Lower leg skin (tissue), 4 donors: Measurements from ENCODE around the gene GADD45B. TPM values are rescaled to one million over a fixed set of nuclear protein-coding genes. Genes with fewer than 3 reads are reported as not detected.
"Not testable (repeated sequence)": the region's sequence is repeated elsewhere in the genome, so short reads cannot be mapped to it uniquely, and the experiment has no call there.

ENCODE experiments used
- DNase-seq, 2 donors: peaks; one replicate each; pipeline ENCODE4 v3.0.0-alpha.2; 2019; ENCODE audit warnings: low spot score in 2 of 2
- H3K4me3 ChIP-seq: fragments of 200-600 bp; sonication (generic); 2 replicates; pipeline ENCODE4 v1.5.1; 2017; ENCODE audit warnings: mild to moderate bottlenecking, low read depth; ENCODE audit not compliant: poor library complexity, severe bottlenecking
- POLR2A ChIP-seq, 2 donors: fragments of 450-650 bp; IDR thresholded peaks; one replicate each; pipeline ENCODE4 v1.6.1; 2016 to 2017; ENCODE audit warnings: antibody characterized with exemption in 2 of 2, mild to moderate bottlenecking in 1 of 2, moderate library complexity in 1 of 2
- WGBS, 2 donors: methylation state at CpG; one replicate each; pipeline ENCODE4 v1.1.5; 2018; 5-methylcytosine and 5-hydroxymethylcytosine counted together
- intact Hi-C: fragments of 100-400 bp; cut with DNase I; formaldehyde crosslinking; loops from one replicate; pipeline ENCODE4 v1.15.0; 2023; ENCODE audit warnings: low total_unique reads
- total RNA-seq, 4 donors: library from RNA; depleted of rRNA; stranded (reverse); fragments of >200 nt; gene quantifications; one replicate each; pipeline ENCODE4 v1.1.0, GENCODE V29; 2016
- TF ChIP-seq, protein P1 (sequence below), 3 donors: fragments of 450-650 bp; IDR thresholded peaks; one replicate each; pipeline ENCODE4 v1.5.1; 2016; ENCODE audit warnings: antibody characterized with exemption in 3 of 3, mild to moderate bottlenecking in 3 of 3, moderate library complexity in 2 of 3

Gene GADD45B
- total RNA-seq, 4 donors from 2014 or later: 74.0 to 205 (median 106) TPM

DNA sequence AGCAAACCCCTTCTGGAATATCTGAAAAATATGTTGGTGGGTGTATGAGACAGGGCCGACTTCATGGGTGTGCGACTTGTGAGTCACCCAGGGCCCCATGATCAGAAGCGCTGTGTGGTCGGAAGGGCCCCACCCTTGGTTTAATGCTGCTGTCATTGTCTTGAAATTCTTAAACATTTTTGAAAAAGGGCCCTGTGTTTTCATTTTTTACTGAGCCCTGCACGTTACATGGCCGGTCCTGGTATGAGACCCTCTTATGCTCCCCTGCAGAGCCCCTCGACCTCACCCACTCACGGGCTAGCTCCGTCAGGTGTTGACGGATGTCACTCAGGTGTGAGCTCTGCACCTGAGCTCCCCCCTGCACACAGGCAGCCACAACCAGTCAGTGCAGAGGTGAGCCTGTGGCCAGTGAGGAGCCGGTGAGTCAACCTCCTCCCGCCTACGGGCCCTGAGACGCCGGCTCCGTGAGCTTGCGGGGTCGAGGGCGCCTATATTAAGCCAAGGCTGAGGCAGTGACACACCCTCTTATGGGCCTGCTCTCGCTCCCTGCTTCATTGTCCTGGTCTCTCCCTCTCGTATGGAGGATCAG lies 27.7 kb downstream of the GADD45B start:
- TF ChIP-seq POLR2A (IDR thresholded peaks at IDR 0.05): no peak
- TF ChIP-seq, protein P1, sequence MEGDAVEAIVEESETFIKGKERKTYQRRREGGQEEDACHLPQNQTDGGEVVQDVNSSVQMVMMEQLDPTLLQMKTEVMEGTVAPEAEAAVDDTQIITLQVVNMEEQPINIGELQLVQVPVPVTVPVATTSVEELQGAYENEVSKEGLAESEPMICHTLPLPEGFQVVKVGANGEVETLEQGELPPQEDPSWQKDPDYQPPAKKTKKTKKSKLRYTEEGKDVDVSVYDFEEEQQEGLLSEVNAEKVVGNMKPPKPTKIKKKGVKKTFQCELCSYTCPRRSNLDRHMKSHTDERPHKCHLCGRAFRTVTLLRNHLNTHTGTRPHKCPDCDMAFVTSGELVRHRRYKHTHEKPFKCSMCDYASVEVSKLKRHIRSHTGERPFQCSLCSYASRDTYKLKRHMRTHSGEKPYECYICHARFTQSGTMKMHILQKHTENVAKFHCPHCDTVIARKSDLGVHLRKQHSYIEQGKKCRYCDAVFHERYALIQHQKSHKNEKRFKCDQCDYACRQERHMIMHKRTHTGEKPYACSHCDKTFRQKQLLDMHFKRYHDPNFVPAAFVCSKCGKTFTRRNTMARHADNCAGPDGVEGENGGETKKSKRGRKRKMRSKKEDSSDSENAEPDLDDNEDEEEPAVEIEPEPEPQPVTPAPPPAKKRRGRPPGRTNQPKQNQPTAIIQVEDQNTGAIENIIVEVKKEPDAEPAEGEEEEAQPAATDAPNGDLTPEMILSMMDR (IDR thresholded peaks at IDR 0.05): no peak
- intact Hi-C loops: no loop called here
- DNase-seq: peak in 1 of 2 donors; percentile 61
- WGBS, 2 donors: 28 to 32% methylated on average over 21 of the region's 21 CpGs
- no peak overlapping the region for H3K4me3 ChIP-seq

DNA sequence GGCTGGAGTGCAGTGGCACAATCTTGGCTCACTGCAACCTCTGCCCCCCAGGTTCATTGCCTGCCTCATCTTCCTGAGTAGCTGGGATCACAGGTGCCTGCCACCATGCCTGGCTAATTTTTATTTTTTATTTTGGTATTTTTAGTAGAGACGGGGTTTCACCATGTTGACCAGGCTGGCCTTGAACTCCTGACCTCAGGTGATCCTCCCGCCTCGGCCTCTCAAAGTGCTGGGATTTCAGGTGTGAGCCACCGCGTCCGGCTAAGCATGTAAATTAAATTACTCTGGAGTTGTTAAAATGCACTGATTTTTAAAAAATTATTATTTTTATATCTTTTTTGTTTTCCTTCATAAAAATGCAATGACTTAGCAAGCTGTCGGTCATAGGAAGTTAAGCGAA lies 30.7 kb downstream of the GADD45B start:
- intact Hi-C loops: loop anchor here (1.0 kb wide), 1 partner anchor 22 kb away; no protein-coding TSS in a partner anchor
- WGBS, 2 donors: 79 to 83% methylated on average over 8 of the region's 8 CpGs
- not testable (repeated sequence) for H3K4me3 ChIP-seq, DNase-seq

DNA sequence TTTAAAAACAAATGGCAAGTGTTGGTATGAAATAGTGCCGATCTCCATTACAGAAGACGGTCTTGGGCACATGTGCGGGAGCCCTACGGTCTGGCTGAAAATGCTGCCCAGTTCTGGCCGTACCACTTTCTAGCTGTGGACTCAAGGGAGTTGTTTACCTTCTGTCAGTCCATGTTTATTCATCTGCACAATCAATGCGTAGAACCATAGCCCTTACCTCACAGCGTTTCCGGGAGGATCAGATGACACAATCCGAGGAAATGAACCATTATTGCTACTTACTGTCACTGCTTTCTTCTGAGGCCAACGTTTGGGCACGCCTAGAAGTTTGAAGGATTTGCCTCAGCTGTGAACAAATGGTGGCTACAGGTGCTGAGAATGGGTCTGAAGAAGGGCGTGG lies 31.2 kb downstream of the GADD45B start:
- 29 to 32% methylated on average over 12 of the region's 12 CpGs for WGBS, 2 donors
- H3K4me3 ChIP-seq: no peak overlapping the region
- no peak for DNase-seq
- TF ChIP-seq, protein P1 (IDR thresholded peaks at IDR 0.05): no peak
- TF ChIP-seq POLR2A (IDR thresholded peaks at IDR 0.05): no peak
- intact Hi-C loops: no loop called here

GRCh38 chr19:2509096-2509495 lies 33.2 kb downstream of the GADD45B start:
- DNase-seq: no peak
- WGBS, 2 donors: 90 to 95% methylated on average over 8 of the region's 8 CpGs
- intact Hi-C loops: no loop called here
- no peak overlapping the region for H3K4me3 ChIP-seq
- no peak for TF ChIP-seq POLR2A (IDR thresholded peaks at IDR 0.05)
- TF ChIP-seq, protein P1 (IDR thresholded peaks at IDR 0.05): no peak

- WGBS, 2 donors: 74 to 75% methylated on average over 19 to 22 of the region's 22 CpGs
Observed at GRCh38 chr19:2511570-2511969, 35.6 kb downstream of the GADD45B start.

GRCh38 chr19:2511991-2512390 lies 36.1 kb downstream of the GADD45B start:
- intact Hi-C loops: no loop called here
- no peak for DNase-seq
- WGBS, 2 donors: 59 to 69% methylated on average over 21 of the region's 21 CpGs
- TF ChIP-seq, protein P1 (IDR thresholded peaks at IDR 0.05): no peak
- TF ChIP-seq POLR2A (IDR thresholded peaks at IDR 0.05): no peak
- H3K4me3 ChIP-seq: no peak overlapping the region

More at GRCh38 chr19:2511570-2511969, 35.6 kb downstream of the GADD45B start:
- TF ChIP-seq, protein P1 (IDR thresholded peaks at IDR 0.05): no peak
- TF ChIP-seq POLR2A (IDR thresholded peaks at IDR 0.05): no peak
- H3K4me3 ChIP-seq: no peak overlapping the region
- intact Hi-C loops: no loop called here
- no peak for DNase-seq
